HepG2 (cell line): ENCODE measurements around the gene FGFR3. TPM values are rescaled to one million over a fixed set of nuclear protein-coding genes. Genes with fewer than 3 reads are reported as not detected.

Experiments used
- AGO1 ChIP-seq: fragments of 200-400 bp; formaldehyde crosslinking; IDR thresholded peaks from 2 replicates; pipeline ENCODE4 v1.6.1; 2017; ENCODE audit warnings: mild to moderate bottlenecking, low read depth, low read length, moderate library complexity; ENCODE audit not compliant: poor library complexity, severe bottlenecking
- KLF12 ChIP-seq: sonication (generic); formaldehyde crosslinking; IDR thresholded peaks from 2 replicates; pipeline ENCODE4 v1.4.0; 2020; ENCODE audit warnings: missing genetic modification reagents, borderline replicate concordance
- RBFOX2 ChIP-seq: fragments of 200-400 bp; formaldehyde crosslinking; IDR thresholded peaks from 2 replicates; pipeline ENCODE4 v1.6.1; 2017; ENCODE audit warnings: low read depth, mild to moderate bottlenecking, low read length
- TBP ChIP-seq: sonication (generic); formaldehyde crosslinking; IDR thresholded peaks from 2 replicates; pipeline ENCODE4 v1.5.0; 2020; ENCODE audit warnings: missing genetic modification reagents
- ZNF468 ChIP-seq: sonication (generic); formaldehyde crosslinking; IDR thresholded peaks from 2 replicates; pipeline ENCODE4 v1.8.0; 2022; ENCODE audit warnings: mild to moderate bottlenecking, moderate library complexity, missing genetic modification reagents
- ZNF766 ChIP-seq: sonication (generic); formaldehyde crosslinking; IDR thresholded peaks from 2 replicates; pipeline ENCODE4 v1.5.0; 2020; ENCODE audit warnings: missing genetic modification reagents, borderline replicate concordance
- ZNF780A ChIP-seq: sonication (generic); formaldehyde crosslinking; IDR thresholded peaks from 2 replicates; pipeline ENCODE4 v1.8.0; 2022; ENCODE audit warnings: mild to moderate bottlenecking, missing genetic modification reagents, moderate library complexity
- polyA plus RNA-seq, 8 experiments: library from polyadenylated mRNA; depleted of rRNA in 3 of 8; stranded (reverse) in 7 of 8; unstranded in 1 of 8; fragments of >200 nt; fragmentation: Illumina TruSeq in 4 of 8; extraction: Trizol in 4 of 8; gene quantifications; 2 replicates each; pipeline versions ENCODE4 v1.2.1 to v1.2.3, GENCODE V29; 2011 to 2016; ENCODE audit warnings: low read depth in 4 of 8, missing spikeins in 1 of 8, mixed read lengths in 1 of 8; ENCODE audit not compliant: insufficient read depth in 1 of 8
- total RNA-seq, 5 experiments: library from RNA; depleted of rRNA; stranded (reverse); fragments of >200 nt; fragmentation: Illumina TruSeq; extraction: Trizol; gene quantifications; 2 replicates each; pipeline ENCODE4 v1.2.3, GENCODE V29; 2016; ENCODE audit warnings: low read depth in 1 of 5
- TF ChIP-seq, protein P1 (sequence below): sonication (generic); formaldehyde crosslinking; IDR thresholded peaks from 2 replicates; pipeline ENCODE4 v1.4.0; 2020; ENCODE audit warnings: missing genetic modification reagents
- TF ChIP-seq, protein P2 (sequence below): sonication (generic); formaldehyde crosslinking; IDR thresholded peaks from 2 replicates; pipeline ENCODE4 v1.9.0; 2022; ENCODE audit warnings: missing genetic modification reagents, mild to moderate bottlenecking, borderline replicate concordance
- TF ChIP-seq, protein P3 (sequence below), 2 experiments: IDR thresholded peaks; 2 replicates each; pipeline ENCODE4 v1.6.1; 2011 to 2012; ENCODE audit warnings: low read length in 2 of 2, borderline replicate concordance in 1 of 2, low read depth in 1 of 2, mild to moderate bottlenecking in 1 of 2, moderate library complexity in 1 of 2
- TF ChIP-seq, protein P4 (sequence below): sonication (generic); formaldehyde crosslinking; IDR thresholded peaks from 2 replicates; pipeline ENCODE4 v1.8.0; 2022; ENCODE audit warnings: missing genetic modification reagents, mild to moderate bottlenecking, borderline replicate concordance
- TF ChIP-seq, protein P5 (sequence below): sonication (generic); formaldehyde crosslinking; IDR thresholded peaks from 2 replicates; pipeline ENCODE4 v1.8.1; 2023; ENCODE audit warnings: mild to moderate bottlenecking, inconsistent platforms, moderate library complexity, missing genetic modification reagents, borderline replicate concordance
- TF ChIP-seq, protein P6 (sequence below): sonication (generic); formaldehyde crosslinking; IDR thresholded peaks from 2 replicates; pipeline ENCODE4 v1.4.0; 2020; ENCODE audit warnings: missing genetic modification reagents, mild to moderate bottlenecking, borderline replicate concordance
- TF ChIP-seq, protein P7 (sequence below): sonication (generic); formaldehyde crosslinking; IDR thresholded peaks from 2 replicates; pipeline ENCODE4 v1.5.0; 2020; ENCODE audit warnings: mild to moderate bottlenecking, missing genetic modification reagents

Gene FGFR3
- total and polyA plus RNA-seq, 2 of the 13 experiments (the other 11 are each of a cell fraction or from before 2014, with no cell fraction given): 103 to 109 TPM

DNA sequence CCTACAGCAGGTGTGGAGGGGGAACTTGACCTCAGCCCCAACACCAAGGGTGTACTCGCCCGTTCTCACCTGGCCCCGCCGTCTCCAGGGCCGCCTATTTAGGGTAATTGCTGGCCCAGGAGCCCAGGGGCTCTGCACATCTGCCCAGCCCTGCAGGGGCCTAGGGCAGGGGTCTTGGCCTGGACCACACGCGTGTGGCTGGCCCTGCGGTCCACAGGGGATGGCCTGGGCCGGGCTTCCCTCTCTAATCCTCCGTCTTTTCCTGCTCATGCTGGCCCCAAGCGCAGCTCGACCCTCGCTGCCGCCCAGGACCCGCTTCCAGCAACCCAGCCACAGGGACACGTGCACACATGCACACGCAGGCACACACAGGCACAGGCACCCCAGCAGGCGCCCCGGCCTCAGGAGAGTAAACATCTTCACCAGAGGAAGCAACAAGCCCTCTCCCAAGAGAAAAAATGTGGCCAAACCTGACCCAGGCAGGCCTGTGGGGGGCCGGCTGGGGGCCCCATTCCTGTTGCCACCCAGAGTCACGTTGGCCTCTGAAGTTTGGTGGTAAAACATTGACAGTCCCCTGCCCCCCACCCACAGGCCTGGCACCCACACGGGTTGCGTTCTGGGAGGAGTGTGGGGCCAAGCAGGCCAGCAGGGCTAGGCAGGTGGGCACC, 24.6 kb upstream of the FGFR3 start (continued):
- TF ChIP-seq, protein P1, sequence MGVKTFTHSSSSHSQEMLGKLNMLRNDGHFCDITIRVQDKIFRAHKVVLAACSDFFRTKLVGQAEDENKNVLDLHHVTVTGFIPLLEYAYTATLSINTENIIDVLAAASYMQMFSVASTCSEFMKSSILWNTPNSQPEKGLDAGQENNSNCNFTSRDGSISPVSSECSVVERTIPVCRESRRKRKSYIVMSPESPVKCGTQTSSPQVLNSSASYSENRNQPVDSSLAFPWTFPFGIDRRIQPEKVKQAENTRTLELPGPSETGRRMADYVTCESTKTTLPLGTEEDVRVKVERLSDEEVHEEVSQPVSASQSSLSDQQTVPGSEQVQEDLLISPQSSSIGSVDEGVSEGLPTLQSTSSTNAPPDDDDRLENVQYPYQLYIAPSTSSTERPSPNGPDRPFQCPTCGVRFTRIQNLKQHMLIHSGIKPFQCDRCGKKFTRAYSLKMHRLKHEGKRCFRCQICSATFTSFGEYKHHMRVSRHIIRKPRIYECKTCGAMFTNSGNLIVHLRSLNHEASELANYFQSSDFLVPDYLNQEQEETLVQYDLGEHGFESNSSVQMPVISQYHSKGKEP: 0 out of 2 replicates have a peak, but pooled peaks have one; percentile 59
- TF ChIP-seq, protein P2, sequence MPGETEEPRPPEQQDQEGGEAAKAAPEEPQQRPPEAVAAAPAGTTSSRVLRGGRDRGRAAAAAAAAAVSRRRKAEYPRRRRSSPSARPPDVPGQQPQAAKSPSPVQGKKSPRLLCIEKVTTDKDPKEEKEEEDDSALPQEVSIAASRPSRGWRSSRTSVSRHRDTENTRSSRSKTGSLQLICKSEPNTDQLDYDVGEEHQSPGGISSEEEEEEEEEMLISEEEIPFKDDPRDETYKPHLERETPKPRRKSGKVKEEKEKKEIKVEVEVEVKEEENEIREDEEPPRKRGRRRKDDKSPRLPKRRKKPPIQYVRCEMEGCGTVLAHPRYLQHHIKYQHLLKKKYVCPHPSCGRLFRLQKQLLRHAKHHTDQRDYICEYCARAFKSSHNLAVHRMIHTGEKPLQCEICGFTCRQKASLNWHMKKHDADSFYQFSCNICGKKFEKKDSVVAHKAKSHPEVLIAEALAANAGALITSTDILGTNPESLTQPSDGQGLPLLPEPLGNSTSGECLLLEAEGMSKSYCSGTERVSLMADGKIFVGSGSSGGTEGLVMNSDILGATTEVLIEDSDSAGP (CRISPR knock-in tag): peak; percentile 72; the same call in 1 of the 2 replicates
- TF ChIP-seq TBP (no peak), AGO1 (peak; percentile 89), RBFOX2 (peak; percentile 84), ZNF468 (CRISPR knock-in tag) (no peak), ZNF766 (CRISPR knock-in tag) (no peak), ZNF780A (CRISPR knock-in tag) (no peak), KLF12 (0 out of 2 replicates have a peak, but pooled peaks have one; percentile 20)
- TF ChIP-seq, protein P3, sequence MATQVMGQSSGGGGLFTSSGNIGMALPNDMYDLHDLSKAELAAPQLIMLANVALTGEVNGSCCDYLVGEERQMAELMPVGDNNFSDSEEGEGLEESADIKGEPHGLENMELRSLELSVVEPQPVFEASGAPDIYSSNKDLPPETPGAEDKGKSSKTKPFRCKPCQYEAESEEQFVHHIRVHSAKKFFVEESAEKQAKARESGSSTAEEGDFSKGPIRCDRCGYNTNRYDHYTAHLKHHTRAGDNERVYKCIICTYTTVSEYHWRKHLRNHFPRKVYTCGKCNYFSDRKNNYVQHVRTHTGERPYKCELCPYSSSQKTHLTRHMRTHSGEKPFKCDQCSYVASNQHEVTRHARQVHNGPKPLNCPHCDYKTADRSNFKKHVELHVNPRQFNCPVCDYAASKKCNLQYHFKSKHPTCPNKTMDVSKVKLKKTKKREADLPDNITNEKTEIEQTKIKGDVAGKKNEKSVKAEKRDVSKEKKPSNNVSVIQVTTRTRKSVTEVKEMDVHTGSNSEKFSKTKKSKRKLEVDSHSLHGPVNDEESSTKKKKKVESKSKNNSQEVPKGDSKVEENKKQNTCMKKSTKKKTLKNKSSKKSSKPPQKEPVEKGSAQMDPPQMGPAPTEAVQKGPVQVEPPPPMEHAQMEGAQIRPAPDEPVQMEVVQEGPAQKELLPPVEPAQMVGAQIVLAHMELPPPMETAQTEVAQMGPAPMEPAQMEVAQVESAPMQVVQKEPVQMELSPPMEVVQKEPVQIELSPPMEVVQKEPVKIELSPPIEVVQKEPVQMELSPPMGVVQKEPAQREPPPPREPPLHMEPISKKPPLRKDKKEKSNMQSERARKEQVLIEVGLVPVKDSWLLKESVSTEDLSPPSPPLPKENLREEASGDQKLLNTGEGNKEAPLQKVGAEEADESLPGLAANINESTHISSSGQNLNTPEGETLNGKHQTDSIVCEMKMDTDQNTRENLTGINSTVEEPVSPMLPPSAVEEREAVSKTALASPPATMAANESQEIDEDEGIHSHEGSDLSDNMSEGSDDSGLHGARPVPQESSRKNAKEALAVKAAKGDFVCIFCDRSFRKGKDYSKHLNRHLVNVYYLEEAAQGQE (IDR thresholded peaks at IDR 0.05; ENCODE audit: borderline replicate concordance in 1 of 2, low read depth in 1 of 2, low read length in 2 of 2): no peak
- TF ChIP-seq, protein P4, sequence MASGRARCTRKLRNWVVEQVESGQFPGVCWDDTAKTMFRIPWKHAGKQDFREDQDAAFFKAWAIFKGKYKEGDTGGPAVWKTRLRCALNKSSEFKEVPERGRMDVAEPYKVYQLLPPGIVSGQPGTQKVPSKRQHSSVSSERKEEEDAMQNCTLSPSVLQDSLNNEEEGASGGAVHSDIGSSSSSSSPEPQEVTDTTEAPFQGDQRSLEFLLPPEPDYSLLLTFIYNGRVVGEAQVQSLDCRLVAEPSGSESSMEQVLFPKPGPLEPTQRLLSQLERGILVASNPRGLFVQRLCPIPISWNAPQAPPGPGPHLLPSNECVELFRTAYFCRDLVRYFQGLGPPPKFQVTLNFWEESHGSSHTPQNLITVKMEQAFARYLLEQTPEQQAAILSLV (CRISPR knock-in tag): no peak; the same call in 1 of the 2 replicates
- TF ChIP-seq, protein P5, sequence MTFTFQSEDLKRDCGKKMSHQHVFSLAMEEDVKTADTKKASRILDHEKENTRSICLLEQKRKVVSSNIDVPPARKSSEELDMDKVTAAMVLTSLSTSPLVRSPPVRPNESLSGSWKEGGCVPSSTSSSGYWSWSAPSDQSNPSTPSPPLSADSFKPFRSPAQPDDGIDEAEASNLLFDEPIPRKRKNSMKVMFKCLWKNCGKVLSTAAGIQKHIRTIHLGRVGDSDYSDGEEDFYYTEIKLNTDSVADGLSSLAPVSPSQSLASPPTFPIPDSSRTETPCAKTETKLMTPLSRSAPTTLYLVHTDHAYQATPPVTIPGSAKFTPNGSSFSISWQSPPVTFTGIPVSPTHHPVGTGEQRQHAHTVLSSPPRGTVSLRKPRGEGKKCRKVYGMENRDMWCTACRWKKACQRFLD (CRISPR knock-in tag): no peak
- TF ChIP-seq, protein P6, sequence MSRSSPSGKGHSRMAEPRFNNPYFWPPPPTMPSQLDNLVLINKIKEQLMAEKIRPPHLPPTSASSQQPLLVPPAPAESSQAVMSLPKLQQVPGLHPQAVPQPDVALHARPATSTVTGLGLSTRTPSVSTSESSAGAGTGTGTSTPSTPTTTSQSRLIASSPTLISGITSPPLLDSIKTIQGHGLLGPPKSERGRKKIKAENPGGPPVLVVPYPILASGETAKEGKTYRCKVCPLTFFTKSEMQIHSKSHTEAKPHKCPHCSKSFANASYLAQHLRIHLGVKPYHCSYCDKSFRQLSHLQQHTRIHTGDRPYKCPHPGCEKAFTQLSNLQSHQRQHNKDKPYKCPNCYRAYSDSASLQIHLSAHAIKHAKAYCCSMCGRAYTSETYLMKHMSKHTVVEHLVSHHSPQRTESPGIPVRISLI (CRISPR knock-in tag): peak; percentile 41; the same call in 1 of the 2 replicates
- TF ChIP-seq, protein P7, sequence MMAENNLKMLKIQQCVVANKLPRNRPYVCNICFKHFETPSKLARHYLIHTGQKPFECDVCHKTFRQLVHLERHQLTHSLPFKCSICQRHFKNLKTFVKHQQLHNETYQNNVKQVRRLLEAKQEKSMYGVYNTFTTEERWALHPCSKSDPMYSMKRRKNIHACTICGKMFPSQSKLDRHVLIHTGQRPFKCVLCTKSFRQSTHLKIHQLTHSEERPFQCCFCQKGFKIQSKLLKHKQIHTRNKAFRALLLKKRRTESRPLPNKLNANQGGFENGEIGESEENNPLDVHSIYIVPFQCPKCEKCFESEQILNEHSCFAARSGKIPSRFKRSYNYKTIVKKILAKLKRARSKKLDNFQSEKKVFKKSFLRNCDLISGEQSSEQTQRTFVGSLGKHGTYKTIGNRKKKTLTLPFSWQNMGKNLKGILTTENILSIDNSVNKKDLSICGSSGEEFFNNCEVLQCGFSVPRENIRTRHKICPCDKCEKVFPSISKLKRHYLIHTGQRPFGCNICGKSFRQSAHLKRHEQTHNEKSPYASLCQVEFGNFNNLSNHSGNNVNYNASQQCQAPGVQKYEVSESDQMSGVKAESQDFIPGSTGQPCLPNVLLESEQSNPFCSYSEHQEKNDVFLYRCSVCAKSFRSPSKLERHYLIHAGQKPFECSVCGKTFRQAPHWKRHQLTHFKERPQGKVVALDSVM: no peak
